Stimulated activated CD4-positive, alpha-beta T cell treated with anti-CD3 and anti-CD28 coated beads, Interleukin-15, amount 100 ng/mL, for 24 hours (primary cell): ENCODE data around the gene UNK.
A peak's percentile ranks its signal among the peaks of the same experiment; 100 is the strongest.
"Not testable (repeated sequence)": the region's sequence is repeated elsewhere in the genome, so short reads cannot be mapped to it uniquely, and the experiment has no call there.

ENCODE experiments used
- DNase-seq: peaks from one replicate; pipeline ENCODE4 v3.0.0-alpha.2; 2020

The UNK gene

DNA sequence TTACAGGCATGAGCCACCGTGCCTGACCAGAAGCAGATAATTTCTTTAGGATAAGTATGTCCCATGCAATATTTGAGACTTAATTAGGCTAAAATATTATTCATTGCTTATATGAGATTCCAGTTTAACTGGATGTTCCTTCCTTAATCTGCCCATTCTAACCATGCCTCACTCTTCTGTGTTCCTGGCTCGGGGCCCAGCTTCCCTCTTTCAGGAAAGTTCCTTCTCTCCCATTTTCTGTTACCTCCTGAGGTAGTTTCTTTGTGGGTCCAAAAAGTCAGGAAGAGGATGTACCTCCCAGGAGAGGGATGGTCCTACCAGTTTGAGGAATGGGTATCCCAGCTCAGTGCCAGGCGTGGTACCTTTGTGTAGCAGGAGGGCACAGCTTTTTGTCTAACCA, 23.3 kb downstream of the UNK start:
- DNase-seq = no peak

GRCh38 chr17:75808549-75808904, 23.9 kb downstream of the UNK start:
- DNase-seq = no peak

DNA sequence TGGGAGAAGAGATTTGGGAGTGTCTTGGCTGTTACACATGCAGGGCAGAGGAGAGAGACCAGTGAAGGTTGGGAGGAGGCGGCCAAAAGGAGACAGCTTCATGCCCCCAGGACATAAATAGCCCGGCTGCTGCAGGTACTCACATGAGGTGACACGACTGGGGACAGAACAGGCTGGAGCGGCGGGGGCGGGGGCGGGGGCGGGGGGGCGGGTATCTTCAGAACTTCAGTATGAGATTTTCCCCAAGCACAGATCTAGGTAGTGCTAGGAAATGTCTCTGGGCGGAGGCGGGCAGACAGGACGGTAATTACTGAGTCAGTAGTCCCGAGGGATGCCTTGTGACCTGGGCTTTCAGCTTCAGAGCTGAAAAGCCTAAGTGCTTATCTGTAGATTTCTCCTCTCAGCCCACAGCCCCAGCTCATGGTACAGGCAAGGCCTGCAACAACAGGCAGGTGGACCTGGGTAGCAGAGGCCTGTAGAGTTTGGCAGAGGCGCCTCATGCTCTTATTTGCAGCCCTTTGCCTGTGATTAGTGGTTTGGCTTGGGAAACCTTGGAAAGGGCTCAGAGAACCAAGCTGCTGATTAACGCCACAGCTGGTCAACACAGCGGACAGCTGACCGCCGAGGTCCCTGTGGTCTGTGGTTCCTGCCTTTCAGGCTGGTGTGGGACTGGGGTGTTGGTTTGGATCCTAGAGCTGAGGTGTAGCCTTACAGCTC, 24.5 kb downstream of the UNK start:
- no peak for DNase-seq

- DNase-seq = no peak
Measured at GRCh38 chr17:75809631-75810111, 25.1 kb downstream of the UNK start.

DNA sequence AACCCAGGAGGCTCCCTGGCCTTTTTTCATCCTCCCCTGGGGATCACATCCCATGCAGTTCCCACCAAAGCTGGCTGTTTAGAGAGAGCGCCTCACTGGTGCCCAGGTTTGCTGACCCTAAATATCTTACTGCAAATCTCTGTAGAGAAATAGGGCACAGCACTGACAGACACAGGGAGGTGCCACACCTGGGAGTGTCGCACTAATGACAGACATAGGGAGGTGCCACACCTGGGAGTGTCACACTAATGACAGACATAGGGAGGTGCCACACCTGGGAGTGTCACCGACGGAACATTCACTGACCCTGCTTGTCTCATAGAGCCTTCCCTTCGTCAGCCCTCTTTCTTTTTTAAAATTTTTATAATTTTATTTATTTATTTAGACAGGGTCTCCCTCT, 25.6 kb downstream of the UNK start:
- DNase-seq = no peak

- DNase-seq = not testable (repeated sequence)
Measured at GRCh38 chr17:75810756-75811155, 26.1 kb downstream of the UNK start.

- DNase-seq = no peak
Measured at GRCh38 chr17:75811174-75811573, 26.6 kb downstream of the UNK start.

DNA sequence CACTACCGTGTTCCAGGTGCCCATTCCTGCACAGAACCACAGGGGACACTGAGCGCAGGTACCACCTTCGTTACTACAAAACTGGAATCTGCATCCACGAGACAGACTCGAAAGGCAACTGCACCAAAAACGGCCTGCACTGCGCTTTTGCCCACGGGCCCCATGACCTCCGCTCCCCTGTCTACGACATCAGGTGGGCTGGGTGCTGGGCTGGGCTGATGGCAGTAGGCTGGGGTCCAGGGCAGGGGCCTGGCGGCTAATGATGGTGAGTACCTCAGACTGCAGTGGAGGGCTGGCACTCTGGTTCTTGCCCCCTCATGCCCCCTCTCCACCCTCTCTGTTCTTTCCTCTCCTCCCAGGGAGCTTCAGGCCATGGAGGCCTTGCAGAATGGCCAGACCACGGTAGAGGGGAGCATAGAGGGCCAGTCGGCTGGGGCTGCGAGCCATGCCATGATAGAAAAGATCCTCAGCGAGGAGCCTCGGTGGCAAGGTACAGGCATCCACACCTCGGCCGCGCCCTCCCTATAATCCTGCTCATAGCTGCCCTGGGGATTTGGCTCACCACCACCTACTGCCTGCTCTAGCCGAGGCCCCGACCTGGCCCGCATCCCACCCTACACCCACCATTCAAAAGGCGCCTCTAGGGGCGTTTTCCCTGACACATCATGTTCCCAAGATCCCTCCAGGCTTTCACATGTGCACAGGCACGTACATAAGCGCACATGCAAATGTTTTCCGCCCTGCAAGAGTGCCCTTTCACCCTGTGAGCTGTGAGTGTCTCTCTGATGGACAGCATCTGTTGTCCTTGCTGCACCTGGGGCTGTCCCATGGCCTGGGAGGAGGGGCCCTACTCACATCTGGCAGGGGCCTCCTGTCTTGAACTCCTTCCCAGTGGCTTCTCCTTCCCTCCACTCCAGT, 27.7 kb downstream of the UNK start:
- DNase-seq = no peak

- no peak for DNase-seq
Measured at GRCh38 chr17:75813081-75814020, 28.7 kb downstream of the UNK start.

GRCh38 chr17:75814021-75814395, 29.4 kb downstream of the UNK start:
- DNase-seq = no peak

DNA sequence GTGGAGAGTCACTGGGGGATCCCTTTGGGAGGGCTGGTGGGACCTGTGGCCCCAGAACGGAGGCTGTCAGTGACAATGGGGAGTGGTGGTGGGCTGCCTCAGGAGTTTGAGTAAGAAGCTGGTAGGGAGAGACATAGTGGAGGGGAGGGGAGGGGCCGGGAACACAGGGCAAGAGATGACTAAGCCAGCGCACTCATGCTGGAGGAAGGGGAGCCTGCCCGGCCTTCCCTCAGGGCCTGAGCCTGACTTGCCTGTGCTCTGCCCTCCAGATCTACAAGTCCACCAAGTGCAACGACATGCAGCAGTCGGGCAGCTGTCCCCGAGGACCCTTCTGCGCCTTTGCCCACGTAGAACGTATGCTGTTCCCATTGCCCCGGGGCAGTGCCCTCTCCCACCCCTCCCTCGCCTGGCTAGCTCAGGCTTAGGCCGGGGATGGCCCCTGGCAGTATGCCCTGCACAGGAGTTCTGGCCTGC, 30.3 kb downstream of the UNK start:
- DNase-seq = no peak

- no peak for DNase-seq
Measured at GRCh38 chr17:75815399-75815798, 30.8 kb downstream of the UNK start.

DNA sequence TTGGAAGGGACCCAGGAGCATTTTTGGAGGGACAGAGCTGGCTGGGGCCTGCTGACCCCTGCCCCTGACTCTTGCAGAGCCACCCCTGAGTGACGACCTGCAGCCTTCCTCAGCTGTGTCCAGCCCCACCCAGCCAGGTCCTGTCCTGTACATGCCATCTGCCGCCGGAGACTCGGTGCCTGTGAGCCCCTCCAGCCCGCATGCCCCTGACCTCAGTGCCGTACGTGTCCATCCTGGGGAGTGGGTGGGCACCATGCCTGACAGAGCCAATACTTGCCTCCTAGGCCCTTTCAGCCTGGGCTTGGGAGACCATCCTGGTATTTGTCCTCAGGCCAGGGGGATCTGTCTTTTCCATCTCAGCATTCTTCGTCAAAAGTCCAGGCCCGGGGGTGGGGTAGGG, 32.1 kb downstream of the UNK start:
- DNase-seq = no peak

DNA sequence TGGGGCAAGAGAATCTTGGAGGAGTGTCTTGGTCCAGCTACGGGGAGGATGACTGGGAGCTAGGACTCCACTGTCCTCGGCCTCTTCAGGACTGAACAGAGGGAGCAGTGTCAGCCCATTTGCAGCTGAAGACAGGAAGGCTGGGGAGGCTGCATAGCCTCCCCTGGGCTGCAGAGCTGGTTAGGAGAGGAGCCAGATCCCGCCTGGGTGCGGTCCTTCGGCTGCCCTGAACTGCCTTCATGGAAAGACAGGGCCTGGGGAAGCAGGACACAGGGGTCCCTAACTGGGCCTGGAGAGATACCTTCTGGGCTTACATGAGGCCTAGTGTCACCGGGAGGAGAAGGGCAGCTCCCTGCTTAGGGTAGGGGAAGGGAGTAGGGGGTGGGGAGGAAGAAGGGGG, 33.0 kb downstream of the UNK start:
- no peak for DNase-seq

GRCh38 chr17:75818326-75818885, 33.8 kb downstream of the UNK start:
- no peak for DNase-seq

DNA sequence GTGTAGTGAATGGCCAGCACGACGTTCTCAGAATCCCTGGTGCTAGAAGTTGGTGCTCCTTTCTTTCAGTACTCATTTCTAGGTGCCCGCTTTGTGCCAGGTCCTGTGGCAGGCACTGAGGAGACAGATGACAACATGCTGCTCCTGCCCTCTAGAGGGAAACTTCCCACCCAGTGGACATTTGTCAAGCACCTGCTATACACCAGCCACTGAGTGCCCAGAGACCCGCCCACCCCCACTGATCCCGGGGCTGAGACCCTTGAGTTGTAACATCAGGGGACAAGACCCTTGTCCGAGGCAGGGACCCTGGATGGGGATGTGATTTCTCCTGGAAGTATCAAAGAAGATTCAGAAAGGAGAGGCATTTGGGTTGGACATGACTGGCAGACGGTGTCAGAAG, 34.5 kb downstream of the UNK start:
- no peak for DNase-seq

DNA sequence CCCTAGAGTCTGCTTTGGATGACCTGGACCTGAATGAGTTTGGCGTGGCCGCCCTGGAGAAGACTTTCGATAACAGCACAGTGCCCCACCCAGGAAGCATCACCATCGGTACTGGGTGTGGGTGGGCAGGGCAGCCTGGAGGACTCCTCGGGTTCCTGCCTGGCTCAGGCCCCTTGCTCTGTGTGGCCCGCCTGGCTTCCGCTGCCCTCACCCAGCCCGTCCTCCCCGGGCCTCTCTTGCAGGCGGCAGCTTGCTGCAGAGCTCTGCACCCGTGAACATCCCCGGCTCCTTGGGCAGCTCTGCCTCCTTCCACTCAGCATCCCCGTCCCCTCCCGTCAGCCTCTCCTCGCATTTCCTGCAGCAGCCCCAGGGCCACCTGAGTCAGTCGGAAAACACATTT, 35.1 kb downstream of the UNK start:
- DNase-seq = no peak

GRCh38 chr17:75820094-75821080, 35.8 kb downstream of the UNK start:
- no peak for DNase-seq

GRCh38 chr17:75821552-75821951, 36.9 kb downstream of the UNK start:
- no peak for DNase-seq

DNA sequence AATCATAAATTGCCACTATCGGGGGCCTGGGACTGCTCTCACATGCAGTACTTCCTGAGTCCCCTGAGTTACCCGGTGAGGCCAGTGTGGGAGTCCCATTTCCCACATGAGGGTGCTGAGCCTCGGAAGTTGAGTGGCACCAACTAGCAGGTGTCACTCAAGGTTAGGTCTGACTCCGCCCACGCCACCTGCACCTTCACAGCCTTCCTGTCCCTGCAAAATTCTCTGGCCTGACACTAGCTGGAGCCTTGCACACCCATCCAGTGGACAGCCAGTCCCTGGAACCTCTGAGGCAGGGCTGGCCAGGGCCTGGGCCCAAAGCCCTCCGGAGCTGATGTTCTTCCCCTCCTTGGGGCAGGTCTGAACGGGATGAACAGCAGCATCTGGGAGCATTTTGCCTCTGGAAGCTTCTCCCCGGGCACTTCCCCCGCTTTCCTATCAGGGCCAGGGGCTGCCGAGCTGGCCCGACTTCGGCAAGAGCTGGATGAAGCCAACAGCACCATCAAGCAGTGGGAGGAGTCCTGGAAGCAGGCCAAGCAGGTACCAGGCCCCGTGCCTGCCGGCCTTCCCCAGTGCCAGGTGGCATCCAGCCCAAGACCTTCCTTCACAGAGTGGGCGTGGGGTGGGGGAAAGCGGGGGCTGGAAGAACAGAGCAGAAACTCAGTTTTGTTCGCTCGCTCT, 37.7 kb downstream of the UNK start:
- DNase-seq = peak; percentile 51

DNA sequence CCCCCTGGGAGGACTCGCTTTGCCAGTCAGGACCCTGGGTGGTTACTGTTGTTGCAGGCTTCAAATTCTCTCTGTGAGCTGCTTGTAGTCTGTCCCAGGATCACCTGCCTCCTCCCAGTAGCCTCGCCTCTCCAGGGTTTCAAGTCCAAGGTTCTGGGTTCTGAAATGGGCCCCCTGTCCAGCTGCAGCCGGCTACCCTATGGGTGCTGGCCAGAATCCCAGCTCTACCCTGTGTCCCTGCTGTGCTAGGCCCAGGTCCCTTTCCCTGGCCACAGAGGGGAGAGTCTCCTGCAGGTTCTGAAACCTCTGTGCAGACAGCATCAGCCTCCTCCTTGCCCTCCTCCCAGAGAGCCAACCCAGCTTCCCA, 38.2 kb downstream of the UNK start:
- DNase-seq = no peak
